Stimulated activated CD4-positive, alpha-beta T cell treated with anti-CD3 and anti-CD28 coated beads, Interleukin-1b, Interleukin-23, amount 100 ng/mL, for 4 hours (primary cell): ENCODE results near the gene LRP1B.

Experiments
- DNase-seq, 2 donors: peaks; one replicate each; pipeline ENCODE4 v3.0.0-alpha.2; 2020; ENCODE audit warnings: low read depth in 2 of 2

LRP1B gene

DNA sequence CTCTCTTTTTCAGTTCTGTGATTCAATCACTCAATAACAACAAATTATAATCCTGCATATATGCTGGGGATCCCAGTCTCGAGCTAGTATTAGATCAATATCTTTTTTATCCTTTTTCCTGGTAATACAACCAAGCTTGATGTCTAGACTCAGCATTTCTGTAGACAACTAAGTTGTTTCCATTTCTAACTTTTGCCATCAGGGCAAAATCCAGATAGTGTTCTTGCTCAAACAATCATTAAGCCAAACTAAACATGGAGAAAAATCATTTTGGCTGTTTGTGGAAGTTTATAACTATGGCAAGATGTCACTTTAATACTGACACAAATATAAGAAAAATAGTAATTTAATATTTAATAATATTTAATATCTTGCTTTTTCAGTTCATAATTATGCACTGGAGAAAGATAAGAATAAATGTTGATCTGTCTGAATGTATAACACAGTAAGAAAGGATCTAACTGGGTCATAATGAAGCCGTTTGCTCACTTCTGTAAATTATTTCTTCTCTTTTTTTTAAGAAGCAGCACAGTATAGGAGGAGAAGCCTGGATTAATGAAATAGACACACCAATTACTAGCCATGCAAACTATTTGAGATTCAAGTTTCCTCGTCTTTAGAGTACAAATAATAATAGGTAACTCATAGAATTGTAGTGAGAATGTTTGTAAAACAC, 979.1 kb downstream of the LRP1B start:
- DNase-seq = no peak

DNA sequence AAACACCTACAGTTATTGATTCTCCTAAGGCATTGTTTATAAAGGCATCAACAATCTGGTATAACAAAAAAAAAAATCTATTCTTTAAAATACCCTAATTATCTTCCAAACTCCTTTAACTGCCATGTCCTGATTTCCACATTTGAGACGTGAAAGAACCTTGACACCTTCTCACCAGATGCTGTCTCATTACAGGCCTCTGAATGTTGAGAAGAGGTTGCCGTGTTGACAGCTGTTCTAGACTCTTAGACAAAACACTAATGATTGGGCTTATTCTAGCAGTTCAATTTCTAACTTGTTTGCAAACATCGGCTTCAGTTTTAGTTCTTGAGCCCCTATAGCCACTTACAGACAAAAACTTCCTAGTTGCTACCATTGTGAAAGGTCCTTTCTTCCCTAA, 988.8 kb downstream of the LRP1B start:
- DNase-seq = no peak

DNA sequence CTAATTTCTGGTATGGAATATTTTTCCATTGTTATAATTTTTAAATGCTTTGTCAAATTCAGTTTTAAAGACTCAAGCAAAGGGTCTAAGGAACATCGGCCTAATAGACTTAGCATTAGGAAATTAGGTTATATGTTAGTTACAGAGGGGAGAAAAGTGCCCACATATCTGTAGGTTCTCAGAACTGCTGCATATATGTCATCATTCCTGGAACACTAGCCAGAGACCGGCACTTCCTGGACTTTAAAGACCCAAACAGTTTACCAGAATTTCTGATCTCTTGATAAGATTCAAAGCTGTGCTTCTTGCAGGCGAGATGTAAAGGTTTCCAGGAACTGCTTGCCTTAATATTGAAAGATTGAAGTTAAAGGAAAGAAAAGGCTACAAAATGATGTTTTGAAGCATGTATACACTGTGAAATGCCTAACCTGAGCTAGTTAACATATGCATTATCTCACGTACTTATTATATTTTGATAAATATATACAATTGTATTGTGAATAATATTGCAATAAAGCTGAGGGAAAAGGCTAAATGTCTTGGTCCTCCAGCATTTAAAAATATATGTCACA, 993.6 kb downstream of the LRP1B start:
- DNase-seq = no peak

DNA sequence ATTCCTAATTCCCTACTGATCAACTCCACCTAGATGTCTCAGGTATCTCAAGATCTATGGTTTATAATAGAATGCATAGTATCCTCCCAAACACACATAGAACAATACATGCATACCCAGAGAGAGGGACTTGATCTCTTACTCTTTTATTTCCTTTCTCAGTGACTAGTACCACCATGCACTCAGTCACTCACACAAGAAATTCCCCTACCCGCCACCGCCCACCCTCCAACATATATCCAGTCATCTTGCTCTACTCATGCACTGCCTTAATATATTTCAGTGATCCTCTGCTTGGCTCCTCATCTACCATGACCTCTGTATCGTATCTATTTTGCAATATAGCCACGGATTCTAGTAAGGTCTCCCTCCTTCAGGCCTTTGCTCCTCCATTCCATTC, 996.9 kb downstream of the LRP1B start:
- DNase-seq = no peak

DNA sequence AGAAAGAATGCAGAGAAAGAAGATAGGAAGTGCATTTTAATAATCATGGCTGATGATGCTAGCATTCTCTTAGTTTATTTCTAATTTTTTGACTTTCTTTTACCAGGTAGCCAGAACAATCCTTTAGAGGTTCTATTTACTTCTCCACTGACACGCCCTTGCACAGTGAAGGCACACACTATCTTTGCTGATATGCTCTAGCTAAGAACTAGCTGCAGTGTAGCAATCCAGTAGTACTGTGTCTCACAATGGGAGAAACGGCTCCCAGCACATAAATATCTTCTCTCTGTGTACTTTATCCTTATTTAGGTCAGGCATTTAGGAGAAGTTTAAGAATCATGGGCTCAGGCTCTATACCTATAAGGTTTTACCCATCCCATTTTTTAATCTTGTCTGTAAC, 1005.4 kb downstream of the LRP1B start:
- DNase-seq = no peak

DNA sequence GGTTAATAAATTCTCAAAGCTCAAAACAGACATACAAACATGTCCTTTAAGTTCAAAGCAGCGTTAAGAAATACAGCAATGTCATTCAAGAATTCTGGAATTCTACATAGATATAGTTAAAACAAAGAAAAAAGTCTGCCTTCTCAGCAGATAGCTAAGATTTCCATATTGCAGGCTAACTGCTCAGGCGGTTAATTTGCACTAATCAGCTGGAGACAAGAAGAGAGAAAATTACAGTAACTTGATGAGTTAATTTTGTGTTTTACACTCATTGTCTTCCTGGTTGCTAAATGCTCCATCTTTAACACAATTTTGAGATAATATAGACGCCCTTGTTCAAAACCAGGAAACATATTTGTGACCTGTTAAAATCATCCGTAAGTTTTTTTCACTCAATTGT, 1012.0 kb downstream of the LRP1B start:
- no peak for DNase-seq

DNA sequence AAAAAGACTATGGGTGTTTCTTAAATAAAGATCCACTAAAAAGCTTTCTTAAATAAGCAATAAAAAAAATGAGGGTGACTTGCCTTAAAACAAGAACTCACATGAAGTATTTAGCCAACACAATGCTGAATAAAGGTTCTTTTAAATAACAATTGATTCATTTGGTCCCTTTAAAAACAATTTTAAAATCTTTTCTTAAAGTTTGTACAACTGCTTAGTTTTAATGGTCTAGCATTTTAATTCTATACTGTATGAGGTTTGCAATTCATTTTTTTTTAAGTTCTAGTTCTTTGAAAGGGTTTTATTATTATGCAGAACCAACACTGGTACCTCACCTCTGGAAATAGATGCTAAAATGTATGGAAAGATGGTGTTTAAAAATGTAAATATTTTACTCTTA, 1017.5 kb downstream of the LRP1B start:
- DNase-seq = no peak

DNA sequence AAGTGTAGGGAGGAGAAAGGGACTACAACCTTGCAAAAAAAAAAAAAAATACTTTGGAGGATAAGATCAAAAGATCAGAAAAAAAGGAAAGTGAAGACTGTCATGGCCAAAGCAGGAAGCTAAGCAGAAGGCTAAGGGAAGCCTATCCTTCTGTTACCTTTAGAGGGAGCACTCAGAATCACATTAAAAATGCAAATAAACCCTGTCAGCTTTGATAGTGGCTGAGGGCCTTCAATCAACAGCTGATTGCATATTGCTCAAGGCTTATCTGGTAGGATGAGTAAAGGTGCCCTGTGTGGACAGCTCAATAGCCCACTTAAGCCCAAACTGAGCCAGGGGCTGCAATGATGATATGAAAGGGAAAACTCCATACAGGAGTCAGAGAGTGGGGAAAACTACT, 1021.2 kb downstream of the LRP1B start:
- DNase-seq = no peak

DNA sequence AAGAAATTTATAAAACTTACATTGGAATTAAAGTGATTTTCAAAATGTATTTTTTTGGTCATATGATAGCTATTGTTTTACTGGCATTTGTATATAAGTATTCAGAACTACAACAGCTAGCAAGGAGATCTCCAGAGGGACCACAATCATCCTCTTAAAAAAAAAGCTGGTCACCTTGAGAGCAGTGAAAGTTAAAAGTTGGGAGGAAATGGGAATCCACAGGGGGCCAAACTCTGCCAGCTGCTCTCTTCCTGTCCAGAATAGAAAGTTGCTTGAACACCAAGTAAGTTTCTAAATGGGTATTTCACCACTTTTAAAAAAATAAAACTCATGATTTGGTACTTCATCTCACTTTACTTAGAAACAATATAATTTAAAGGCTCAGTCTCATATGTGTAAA, 1025.1 kb downstream of the LRP1B start:
- DNase-seq = no peak

DNA sequence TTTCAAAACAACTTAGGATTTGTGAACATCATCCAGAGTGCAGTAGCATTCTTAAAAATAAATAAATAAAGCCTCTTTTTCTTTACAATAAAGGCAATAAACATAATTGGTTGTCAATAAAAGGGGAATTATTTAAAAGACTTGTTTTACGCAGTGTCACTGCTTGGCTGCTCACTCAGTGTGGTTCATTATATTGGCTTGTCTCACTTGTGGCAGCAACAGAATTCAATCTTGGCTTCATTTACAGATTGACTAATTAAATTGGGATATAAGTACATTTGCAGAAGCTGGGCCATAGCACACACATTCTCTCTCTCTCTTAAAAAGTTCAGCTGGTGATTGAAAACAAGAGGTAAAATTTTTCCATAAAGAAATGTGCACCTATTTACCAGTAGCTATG, 1027.6 kb downstream of the LRP1B start:
- no peak for DNase-seq

DNA sequence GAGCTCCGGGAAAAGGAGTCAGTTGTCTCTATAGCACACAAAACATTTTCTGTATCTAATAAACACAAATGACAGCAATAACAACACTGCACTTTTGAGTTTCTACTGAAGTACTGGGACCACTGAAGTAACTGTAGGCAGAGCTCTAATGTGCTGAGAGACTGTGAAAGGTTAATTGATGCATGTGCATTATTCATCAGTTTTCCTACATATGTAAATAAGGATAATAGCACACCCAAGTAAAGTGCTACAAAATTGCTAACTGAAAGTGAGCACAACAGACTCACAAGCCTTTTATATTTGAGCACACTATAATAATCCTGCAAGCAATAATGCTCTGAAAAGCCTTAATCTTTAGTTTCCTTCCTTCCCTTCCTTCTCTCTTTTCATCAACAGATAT, 1051.6 kb downstream of the LRP1B start:
- no peak for DNase-seq

DNA sequence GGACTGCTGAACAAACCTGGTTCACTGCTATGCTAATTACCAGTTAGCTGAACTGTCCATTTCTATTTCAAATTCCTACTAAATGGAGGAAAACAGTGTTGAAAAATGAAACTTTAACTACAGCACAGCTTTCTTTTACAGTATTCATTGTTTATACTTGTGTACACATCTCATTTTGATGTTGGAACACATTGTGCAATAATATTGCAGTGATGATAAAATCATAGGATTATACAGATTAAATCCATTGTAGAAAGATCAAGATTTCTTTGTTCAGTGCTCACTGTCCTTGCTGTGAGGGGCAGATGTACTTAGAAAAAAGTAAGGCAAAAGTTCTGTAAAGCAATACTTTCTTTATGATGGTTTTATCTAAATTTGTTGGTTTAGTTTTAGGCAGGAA, 1055.1 kb downstream of the LRP1B start:
- DNase-seq = no peak

DNA sequence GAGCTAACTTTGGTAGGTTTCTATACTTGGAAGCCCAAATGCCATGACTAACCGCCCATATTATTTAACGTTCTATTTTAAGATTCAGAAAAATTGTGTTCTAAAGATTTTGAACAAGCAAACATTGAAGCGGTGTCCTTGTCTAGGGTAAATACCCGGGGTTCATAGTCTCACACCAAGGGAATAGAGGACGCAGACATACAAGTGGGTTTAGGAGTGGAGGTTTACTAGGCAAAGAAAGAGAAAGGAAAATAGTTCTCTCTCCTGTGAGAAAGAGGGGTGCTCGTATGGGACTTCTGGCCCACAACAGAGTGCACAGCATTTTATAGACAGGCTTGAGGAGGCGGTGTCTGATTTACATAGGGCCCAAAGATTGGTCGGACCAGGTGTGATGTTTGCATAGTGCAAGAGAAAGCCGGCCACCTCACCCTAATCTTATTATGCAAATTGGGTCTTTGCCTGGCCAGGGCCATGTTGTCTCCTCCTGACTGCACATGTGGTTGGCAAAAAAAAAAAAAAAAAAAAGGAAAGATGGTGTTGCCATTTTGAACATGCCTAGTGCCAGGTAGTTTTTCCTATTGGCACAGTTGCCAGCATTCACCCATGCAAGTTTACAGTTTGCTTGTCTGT, 1062.6 kb downstream of the LRP1B start:
- no peak for DNase-seq

DNA sequence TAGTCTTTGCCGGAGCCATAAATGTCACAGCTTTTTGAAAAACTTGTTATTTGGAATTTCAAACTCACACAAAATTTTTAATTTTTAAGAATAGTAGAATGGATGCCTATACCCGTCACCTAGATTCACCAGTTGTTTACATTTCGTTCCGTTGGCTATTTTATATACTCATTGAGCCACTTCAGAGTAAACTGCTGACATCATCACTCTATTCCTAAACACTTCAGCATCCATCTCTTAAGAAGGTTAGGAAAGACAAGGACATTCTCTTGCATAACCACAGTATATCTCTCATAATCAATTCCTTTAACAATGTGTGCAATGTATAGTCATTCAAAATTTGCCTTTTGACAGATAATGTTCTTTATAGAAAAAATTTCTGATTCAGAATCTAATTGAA, 1065.8 kb downstream of the LRP1B start:
- DNase-seq = no peak

DNA sequence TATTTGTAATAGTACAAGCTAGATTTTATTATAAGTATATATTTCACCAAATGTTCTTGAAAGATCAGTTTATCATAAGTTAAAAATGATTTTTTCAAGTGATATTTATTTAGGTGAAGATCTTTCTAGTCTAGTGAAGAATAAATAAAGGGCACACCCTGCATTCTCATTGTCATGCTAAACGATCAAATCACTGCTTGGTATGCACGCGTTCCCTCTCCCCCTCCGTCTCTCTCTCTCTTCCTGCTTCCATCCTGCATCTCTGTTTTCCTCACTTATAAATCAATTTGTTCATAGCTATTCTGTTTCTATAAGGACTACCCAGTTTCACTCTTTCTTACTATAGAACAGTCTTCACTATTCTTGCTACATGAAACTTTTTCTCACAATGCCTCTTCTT, 1067.4 kb downstream of the LRP1B start:
- no peak for DNase-seq

DNA sequence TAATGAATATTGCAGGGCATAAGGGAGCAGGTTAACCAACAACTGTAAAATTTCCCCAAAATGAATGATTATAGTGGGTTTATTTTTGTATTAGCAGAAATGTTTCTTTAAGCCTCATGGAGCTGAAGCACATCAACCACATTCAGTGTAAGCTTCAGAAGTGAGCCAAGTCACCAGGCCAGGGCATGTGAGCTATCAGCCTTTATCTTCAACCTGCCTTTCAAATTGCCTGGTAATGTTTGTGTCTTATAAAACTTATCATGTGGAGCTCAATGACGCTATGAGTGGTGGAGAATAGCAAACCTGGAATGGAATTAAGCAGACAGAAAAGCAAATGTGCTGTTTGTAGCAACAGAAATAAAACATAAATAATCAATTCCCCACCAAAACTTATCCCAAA, 1068.4 kb downstream of the LRP1B start:
- no peak for DNase-seq

DNA sequence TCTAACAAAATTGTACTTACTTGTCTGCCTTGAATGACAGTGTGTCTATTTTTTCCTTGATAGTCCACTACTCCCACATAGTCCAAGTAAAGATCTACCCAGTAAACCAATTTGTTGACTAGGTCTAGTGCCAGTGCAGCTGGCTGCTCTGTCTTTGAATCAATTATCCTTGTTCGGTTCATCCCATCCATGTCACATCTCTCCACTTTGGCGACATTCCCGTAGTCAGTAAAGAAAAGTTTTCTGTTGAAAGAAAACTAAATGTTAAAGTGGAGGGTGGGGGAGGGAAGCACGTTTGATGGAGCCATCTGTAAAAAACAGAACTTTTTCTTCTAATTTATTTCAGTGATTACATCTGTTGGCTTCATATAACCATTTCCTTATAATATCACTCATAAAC, 1068.8 kb downstream of the LRP1B start:
- DNase-seq = no peak

DNA sequence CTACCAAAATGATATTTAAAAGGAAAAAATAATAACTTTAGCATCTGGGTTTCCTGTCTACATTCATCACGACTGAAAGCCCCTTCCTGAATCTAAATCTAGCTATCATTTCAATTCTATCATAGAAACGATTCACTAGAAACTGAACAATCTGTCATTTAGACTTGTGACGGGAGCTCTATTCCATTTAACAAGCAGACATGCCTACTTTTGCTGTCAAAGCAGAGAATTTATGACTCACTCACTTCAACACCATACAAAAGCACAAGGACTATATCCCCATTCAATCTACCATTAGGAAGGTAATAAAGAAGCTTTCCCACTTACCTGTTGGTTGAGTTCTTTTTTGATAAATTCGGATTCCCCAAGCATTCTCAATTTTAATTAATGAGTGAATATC, 1072.3 kb downstream of the LRP1B start:
- DNase-seq = no peak

DNA sequence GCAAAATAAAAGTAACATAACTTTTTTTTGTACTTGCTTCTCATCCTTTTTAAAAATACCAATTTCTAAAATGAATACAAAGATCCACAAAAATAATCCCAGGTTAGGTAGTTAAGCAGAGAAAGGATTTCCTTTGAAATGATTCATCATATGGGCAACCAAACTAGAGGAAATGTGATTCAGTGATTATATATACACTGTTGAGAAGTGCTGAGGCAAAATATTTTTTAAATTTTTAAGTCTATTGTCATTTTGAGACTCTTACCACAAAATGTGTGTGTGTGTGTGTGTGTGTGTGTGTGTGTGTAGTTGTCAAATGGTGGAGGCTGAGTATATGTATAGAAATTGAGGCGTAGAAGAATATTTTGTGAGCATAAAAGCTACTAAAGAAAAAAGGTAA, 1075.3 kb downstream of the LRP1B start:
- DNase-seq = no peak

DNA sequence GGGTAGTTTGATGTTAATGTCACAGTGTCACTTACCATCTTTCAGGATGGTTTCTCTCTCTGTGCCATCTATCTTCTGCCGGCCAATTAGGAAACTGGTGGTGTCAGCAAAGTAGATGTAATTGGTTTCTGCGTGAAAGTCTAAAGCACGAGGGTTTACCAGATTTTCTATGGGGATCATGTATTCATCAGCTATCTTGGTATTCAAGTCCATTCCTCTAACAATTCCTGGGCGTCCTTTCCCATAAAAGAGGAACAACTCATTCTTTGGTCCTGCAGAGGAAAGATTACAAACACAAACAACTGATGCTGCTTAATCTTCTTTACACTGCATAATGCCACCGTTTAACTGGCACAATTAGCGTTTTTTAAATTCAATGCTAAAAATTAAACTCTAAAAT, 1081.9 kb downstream of the LRP1B start:
- no peak for DNase-seq

DNA sequence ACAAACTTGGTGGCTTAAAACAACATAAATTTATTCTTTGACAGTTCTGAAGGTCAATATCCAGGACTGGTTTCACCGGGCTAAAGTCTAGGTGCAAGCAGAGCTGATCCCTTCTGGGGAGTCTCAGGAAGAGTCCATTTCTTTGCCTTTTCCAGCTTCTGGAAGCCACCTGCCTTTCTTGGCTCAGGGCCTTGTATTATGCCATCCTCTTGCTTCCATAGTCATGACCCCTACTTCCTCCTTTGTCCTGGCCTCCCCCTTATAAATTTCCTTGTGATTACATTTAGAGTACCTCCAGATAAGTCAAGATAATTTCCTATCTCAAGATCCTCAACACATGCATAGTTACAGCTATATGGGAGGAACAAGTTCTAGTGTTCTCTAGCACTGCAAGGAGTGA, 1089.5 kb downstream of the LRP1B start:
- no peak for DNase-seq

DNA sequence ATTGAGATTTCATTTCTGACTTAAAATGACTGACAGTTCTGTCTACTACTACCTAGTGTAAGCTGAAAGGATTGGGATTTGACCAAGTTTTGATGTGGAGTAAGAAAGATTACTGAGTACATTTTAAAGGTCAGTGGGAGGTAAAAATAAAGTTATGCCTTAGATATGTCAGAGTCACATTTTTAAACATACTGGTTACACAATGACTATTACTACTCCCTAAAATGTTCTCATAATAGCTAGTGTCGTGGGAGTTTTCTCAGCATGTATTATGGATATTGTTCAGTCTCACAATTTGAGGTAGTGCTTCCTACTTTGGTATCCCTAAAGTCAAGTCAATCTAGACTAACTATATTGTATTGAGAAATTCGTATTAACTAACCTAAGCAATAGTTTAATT, 1092.5 kb downstream of the LRP1B start:
- DNase-seq = no peak

DNA sequence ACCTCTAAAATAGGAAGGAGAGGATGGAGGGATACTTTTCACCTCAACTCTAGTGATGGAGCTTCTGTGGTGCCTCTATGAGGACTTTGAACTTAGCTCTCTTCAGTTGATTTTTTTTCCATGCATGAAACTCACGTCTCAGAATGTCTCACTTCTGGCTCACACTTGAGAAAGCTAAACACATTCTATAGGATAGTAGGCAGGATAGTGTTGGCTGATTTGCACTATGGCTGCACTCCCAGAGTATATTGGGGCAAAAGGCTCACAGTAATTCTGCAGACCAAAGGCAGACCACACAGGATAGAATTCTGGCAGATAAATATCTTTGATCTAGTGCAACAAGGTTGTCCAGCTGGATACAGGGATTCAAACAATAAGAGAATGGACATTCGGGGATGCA, 1093.5 kb downstream of the LRP1B start:
- no peak for DNase-seq
